Measurements from ENCODE around the gene MSX2. TPM values are rescaled to one million over a fixed set of nuclear protein-coding genes. Genes with fewer than 3 reads are reported as not detected.

Gene MSX2
- total and polyA plus RNA-seq, 2 of the 8 experiments (the other 6 are each of a cell fraction or from before 2014, with no cell fraction given) = 0.24 to 0.47 TPM

- Histone ChIP-seq H2AK5ac (ENCODE audit: low read depth, low read length) (no peak overlapping the region), H3K23ac (ENCODE audit: insufficient read length) (no peak overlapping the region), H3K27me3 (replicated peaks in 1 of 4; ENCODE audit: control insufficient read depth in 3 of 4, extremely low read depth in 1 of 4, insufficient read depth in 3 of 4, low read length in 3 of 4) (no peaks in the 10 kb centered on the region), H2BK20ac (ENCODE audit: low read length) (no peak overlapping the region), H4K8ac (ENCODE audit: extremely low read depth, insufficient read depth, low read length) (no peak overlapping the region), H2BK120ac (replicated peaks; ENCODE audit: low read depth, low read length) (no peak overlapping the region), H2BK12ac (ENCODE audit: low read depth, low read length) (no peak overlapping the region), H3K9me3 (ENCODE audit: insufficient read depth in 2 of 2, low read depth in 1 of 2, low read length in 1 of 2) (no peaks in the 10 kb centered on the region), H3K9ac (replicated peaks in 1 of 4; ENCODE audit: extremely low read depth in 1 of 4, low read depth in 3 of 4, low read length in 3 of 4) (no peak overlapping the region), H3K79me2 (ENCODE audit: control insufficient read depth in 1 of 2, insufficient read depth in 2 of 2, low read length in 2 of 2) (no peaks in the 10 kb centered on the region; a peak in 1 of 4 replicates), H3K4ac (replicated peaks; ENCODE audit: insufficient read length, low read depth, low read length) (no peak overlapping the region), H3K36me3 (ENCODE audit: control insufficient read depth in 2 of 4, insufficient read depth in 4 of 4, low read length in 3 of 4) (no peaks in the 10 kb centered on the region), H4K5ac (ENCODE audit: insufficient read length, low read depth, low read length) (no peak overlapping the region), H3K18ac (ENCODE audit: extremely low read depth, low read length) (no peak overlapping the region), H2BK15ac (ENCODE audit: low read length) (no peak overlapping the region), H3K23me2 (ENCODE audit: low read depth, low read length) (no peaks in the 10 kb centered on the region), H4K20me1 (replicated peaks in 1 of 2; ENCODE audit: control insufficient read depth in 1 of 2, insufficient read depth in 2 of 2, low read length in 2 of 2) (no peaks in the 10 kb centered on the region), H3K4me2 (ENCODE audit: insufficient read depth in 1 of 2, low read depth in 2 of 2, low read length in 2 of 2) (no peak overlapping the region), H3K56ac (replicated peaks; ENCODE audit: insufficient read length, low read depth, low read length) (no peak overlapping the region), H2BK5ac (ENCODE audit: low read depth, low read length) (no peak overlapping the region), H2AFZ (ENCODE audit: low read length) (no peak overlapping the region), H3K4me3 (ENCODE audit: extremely low read depth in 1 of 4, insufficient read depth in 2 of 4, low read depth in 3 of 4, low read length in 4 of 4) (no peak overlapping the region), H3K79me1 (ENCODE audit: low read depth, low read length) (no peaks in the 10 kb centered on the region), H3K27ac (ENCODE audit: low read depth, low read length) (no peak overlapping the region), H3K14ac (ENCODE audit: insufficient read length) (no peak overlapping the region), H3K4me1 (replicated peaks in 1 of 4; ENCODE audit: control insufficient read depth in 3 of 4, insufficient read depth in 4 of 4, low read length in 3 of 4) (no peaks in the 10 kb centered on the region), H4K91ac (replicated peaks; ENCODE audit: insufficient read length, low read length) (no peak overlapping the region)
- DNase-seq (ENCODE audit: low read depth in 1 of 2, low spot score in 2 of 2) (no peak), FAIRE-seq (no peak)
- 77% methylated on average over 3 of the region's 3 CpGs; no CpG with 5 or more reads in 1 of the 2 experiments for whole genome bisulfite sequencing, 2 experiments (ENCODE audit: extremely low coverage in 1 of 2, insufficient coverage in 1 of 2, insufficient read length in 1 of 2, insufficient replicate concordance in 2 of 2, low coverage in 1 of 2, low lambda C conversion rate in 2 of 2, missing lambda C conversion rate in 1 of 2)
- POLR2A ChIA-PET (ENCODE audit: partially characterized antibody) = no interaction called here
- TF ChIP-seq CEBPB (IDR thresholded peaks at IDR 0.05; ENCODE audit: low read depth, low read length) (no peak), BACH1 (IDR thresholded peaks at IDR 0.05; ENCODE audit: low read length) (no peak)
- CTCF ChIA-PET (ENCODE audit: partially characterized antibody) = interaction anchor here (0.6 to 0.7 kb wide), 2 partner anchors 271 to 354 kb away, joined by 3 read pairs; no protein-coding TSS in a partner anchor
Measured at GRCh38 chr5:174773371-174773770, 49.0 kb downstream of the MSX2 start.
